Natural killer cell (primary cell): ENCODE data around the gene NPW. TPM values are rescaled to one million over a fixed set of nuclear protein-coding genes. Genes with fewer than 3 reads are reported as not detected.
A peak's percentile ranks its signal among the peaks of the same experiment; 100 is the strongest.

Experiments used
- ATAC-seq, 3 donors: fragments of 150-1000 bp in 2 of 3; fragments of 200-7000 bp in 1 of 3; cut with Tn5 transposase; 1 replicate in 1 of 3; 2 replicates in 2 of 3; pipeline ENCODE4 v1.10.0; 2021; ENCODE audit warnings: mild to moderate bottlenecking in 2 of 3, moderate library complexity in 2 of 3
- DNase-seq, 2 donors: peaks; one replicate each; pipeline versions ENCODE4 v3.0.0 to v3.0.0-alpha.2; 2013 to 2021; ENCODE audit warnings: mixed read lengths in 1 of 2
- H3K27ac ChIP-seq: one replicate; pipeline ENCODE4 v1.5.1; 2013; ENCODE audit warnings: mild to moderate bottlenecking, low read length
- H3K27me3 ChIP-seq: one replicate; pipeline ENCODE4 v1.6.1; 2013; ENCODE audit warnings: low read length; ENCODE audit not compliant: control insufficient read depth, insufficient read depth
- H3K36me3 ChIP-seq: one replicate; pipeline ENCODE4 v1.6.1; 2013; ENCODE audit warnings: low read length; ENCODE audit not compliant: control insufficient read depth, insufficient read depth
- H3K4me1 ChIP-seq: one replicate; pipeline ENCODE4 v1.6.1; 2013; ENCODE audit warnings: low read length; ENCODE audit not compliant: control insufficient read depth, insufficient read depth
- H3K4me3 ChIP-seq: one replicate; pipeline ENCODE4 v1.5.1; 2013; ENCODE audit warnings: low read length
- H3K9me3 ChIP-seq: one replicate; pipeline ENCODE4 v1.6.1; 2013; ENCODE audit warnings: low read length; ENCODE audit not compliant: control insufficient read depth, insufficient read depth
- H3K27ac Mint-ChIP-seq, 2 donors: one replicate each; pipeline ENCODE4 v1.8.0; 2022; ENCODE audit warnings: mild to moderate bottlenecking in 2 of 2, mixed read lengths in 2 of 2, moderate library complexity in 1 of 2
- H3K27me3 Mint-ChIP-seq, 2 donors: one replicate each; pipeline ENCODE4 v1.8.0; 2022; ENCODE audit warnings: low read depth in 2 of 2, mixed read lengths in 2 of 2
- H3K36me3 Mint-ChIP-seq: one replicate; pipeline ENCODE4 v1.8.0; 2022; ENCODE audit warnings: mixed read lengths
- H3K4me1 Mint-ChIP-seq, 2 donors: one replicate each; pipeline ENCODE4 v1.8.0; 2022; ENCODE audit warnings: mixed read lengths in 2 of 2
- H3K4me3 Mint-ChIP-seq: one replicate; pipeline ENCODE4 v1.8.0; 2022; ENCODE audit warnings: mild to moderate bottlenecking, moderate library complexity, mixed read lengths
- H3K9me3 Mint-ChIP-seq, 2 donors: one replicate each; pipeline ENCODE4 v1.8.0; 2022; ENCODE audit warnings: mixed read lengths in 2 of 2
- WGBS: methylation state at CpG from one replicate; pipeline ENCODE4 v1.1.7; 2013; ENCODE audit warnings: missing lambda C conversion rate; ENCODE audit not compliant: insufficient coverage; 5-methylcytosine and 5-hydroxymethylcytosine counted together
- intact Hi-C: fragments of 100-400 bp; cut with micrococcal nuclease; formaldehyde crosslinking; loops from one replicate; pipeline ENCODE4 v1.14.2; 2022
- total RNA-seq, 4 donors: library from RNA; stranded (reverse); fragments of 120-200 nt in 1 of 4; gene quantifications; one replicate each; pipeline versions ENCODE4 v1.2.3 to v1.2.4, GENCODE V29; 2013 to 2022
- TF ChIP-seq, protein P1 (sequence below): fragments of 200-600 bp; IDR thresholded peaks from one replicate; pipeline ENCODE4 v1.8.0; 2022; ENCODE audit warnings: antibody characterized with exemption

NPW gene
- total RNA-seq, 3 donors from 2014 or later (not counting 1 experiment from before 2014, with no cell fraction given) = 0.80 TPM; not detected in 2

DNA sequence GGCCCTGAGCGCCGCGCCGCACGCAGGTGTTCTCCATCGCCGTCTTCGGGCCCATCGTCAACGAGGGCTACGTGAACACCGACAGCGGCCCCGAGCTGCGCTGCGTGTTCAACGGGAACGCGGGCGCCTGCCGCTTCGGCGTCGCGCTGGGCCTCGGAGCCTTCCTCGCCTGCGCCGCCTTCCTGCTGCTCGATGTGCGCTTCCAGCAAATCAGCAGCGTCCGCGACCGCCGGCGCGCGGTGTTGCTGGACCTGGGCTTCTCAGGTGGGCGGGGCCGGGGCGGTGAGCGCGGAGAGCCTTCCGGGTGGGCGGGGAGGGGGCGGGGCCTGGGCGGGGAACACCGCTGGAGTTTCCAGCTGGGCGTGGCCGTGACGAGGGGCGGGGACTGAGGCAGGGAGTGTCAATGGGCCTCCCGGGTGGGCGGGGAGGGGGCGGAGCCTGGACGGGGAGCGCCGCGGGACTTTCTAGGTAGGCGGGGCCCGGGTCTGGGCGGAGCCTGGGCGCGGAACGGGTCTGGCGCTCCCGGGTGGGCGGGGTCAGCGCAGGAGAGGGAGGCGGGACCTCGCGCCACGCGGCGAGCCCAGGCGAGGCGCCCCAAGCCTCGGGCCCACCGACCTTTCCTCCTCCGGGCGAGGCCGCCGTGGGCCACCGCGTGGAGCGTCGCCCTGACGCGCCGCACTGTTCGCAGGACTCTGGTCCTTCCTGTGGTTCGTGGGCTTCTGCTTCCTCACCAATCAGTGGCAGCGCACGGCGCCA lies 27.5 kb upstream of the NPW start:
- ATAC-seq (peak; percentile 82 to 94 (median 83)), DNase-seq (peak; percentile 95 to 99)
- intact Hi-C loops = no loop called here
- Mint-ChIP-seq H3K27ac (peak overlapping the region; percentile 84), H3K4me3 (peak overlapping the region; percentile 84), H3K36me3 (no peaks in the 10 kb centered on the region), H3K9me3 (no peaks in the 10 kb centered on the region), H3K27me3 (peaks cover 0 to 2% of the 10 kb centered on the region in 2 donors), H3K4me1 (peaks cover 0 to 34% of the 10 kb centered on the region in 2 donors)
- 4% methylated on average over 96 of the region's 96 CpGs for WGBS
- Histone ChIP-seq H3K27me3 (peaks cover 2% of the 10 kb centered on the region), H3K27ac (peak overlapping the region; percentile 72), H3K4me1 (peaks cover 36% of the 10 kb centered on the region), H3K9me3 (no peaks in the 10 kb centered on the region), H3K36me3 (peaks cover 4% of the 10 kb centered on the region), H3K4me3 (peak overlapping the region; percentile 15)
- TF ChIP-seq, protein P1, sequence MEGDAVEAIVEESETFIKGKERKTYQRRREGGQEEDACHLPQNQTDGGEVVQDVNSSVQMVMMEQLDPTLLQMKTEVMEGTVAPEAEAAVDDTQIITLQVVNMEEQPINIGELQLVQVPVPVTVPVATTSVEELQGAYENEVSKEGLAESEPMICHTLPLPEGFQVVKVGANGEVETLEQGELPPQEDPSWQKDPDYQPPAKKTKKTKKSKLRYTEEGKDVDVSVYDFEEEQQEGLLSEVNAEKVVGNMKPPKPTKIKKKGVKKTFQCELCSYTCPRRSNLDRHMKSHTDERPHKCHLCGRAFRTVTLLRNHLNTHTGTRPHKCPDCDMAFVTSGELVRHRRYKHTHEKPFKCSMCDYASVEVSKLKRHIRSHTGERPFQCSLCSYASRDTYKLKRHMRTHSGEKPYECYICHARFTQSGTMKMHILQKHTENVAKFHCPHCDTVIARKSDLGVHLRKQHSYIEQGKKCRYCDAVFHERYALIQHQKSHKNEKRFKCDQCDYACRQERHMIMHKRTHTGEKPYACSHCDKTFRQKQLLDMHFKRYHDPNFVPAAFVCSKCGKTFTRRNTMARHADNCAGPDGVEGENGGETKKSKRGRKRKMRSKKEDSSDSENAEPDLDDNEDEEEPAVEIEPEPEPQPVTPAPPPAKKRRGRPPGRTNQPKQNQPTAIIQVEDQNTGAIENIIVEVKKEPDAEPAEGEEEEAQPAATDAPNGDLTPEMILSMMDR = no peak

GRCh38 chr16:1992704-1993317 lies 26.8 kb upstream of the NPW start:
- peaks cover 0 to 2% of the 10 kb centered on the region in 2 donors for H3K27me3 Mint-ChIP-seq
- Histone ChIP-seq H3K27ac (peak overlapping the region; percentile 35), H3K4me3 (no peak overlapping the region), H3K27me3 (peaks cover 2% of the 10 kb centered on the region), H3K4me1 (peaks cover 36% of the 10 kb centered on the region), H3K9me3 (no peaks in the 10 kb centered on the region), H3K36me3 (peaks cover 6% of the 10 kb centered on the region)
- H3K36me3 Mint-ChIP-seq = no peaks in the 10 kb centered on the region
- ATAC-seq (no peak), DNase-seq (peak in 1 of 2 donors; percentile 33)
- peaks cover 0 to 34% of the 10 kb centered on the region in 2 donors for H3K4me1 Mint-ChIP-seq
- TF ChIP-seq, protein P1 = no peak
- WGBS = 59% methylated on average over 50 of the region's 50 CpGs
- intact Hi-C loops = no loop called here
- H3K4me3 Mint-ChIP-seq = no peak overlapping the region
- no peaks in the 10 kb centered on the region for H3K9me3 Mint-ChIP-seq
- peak overlapping the region; percentile 75 to 85 for H3K27ac Mint-ChIP-seq

DNA sequence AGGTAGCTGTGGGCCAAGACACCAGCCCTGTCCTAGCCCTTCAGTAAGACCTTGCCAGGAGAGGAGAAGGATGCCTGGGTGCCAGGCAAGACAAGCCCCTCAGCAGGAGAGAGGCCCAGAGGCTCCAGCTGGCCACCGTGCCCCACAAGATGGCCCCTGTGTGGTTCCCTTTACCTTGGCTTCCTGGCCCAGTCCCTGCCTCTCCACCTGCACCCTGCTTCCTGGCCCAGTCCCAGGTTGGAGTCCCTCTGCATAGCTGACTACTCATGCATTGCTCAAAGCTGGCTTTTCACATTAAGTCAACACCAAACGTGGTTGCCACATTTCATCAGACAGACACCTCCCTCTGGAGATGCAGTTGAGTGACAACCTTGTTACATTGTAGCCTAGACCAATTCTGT lies 25.9 kb upstream of the NPW start:
- H3K27me3 Mint-ChIP-seq = no peaks in the 10 kb centered on the region
- intact Hi-C loops = no loop called here
- H3K4me3 Mint-ChIP-seq = no peak overlapping the region
- TF ChIP-seq, protein P1 = no peak
- Histone ChIP-seq H3K36me3 (peaks cover 11% of the 10 kb centered on the region), H3K4me3 (no peak overlapping the region), H3K9me3 (no peaks in the 10 kb centered on the region), H3K27ac (peak overlapping the region; percentile 35), H3K4me1 (peaks cover 36% of the 10 kb centered on the region), H3K27me3 (peaks cover 2% of the 10 kb centered on the region)
- peaks cover 0 to 30% of the 10 kb centered on the region in 2 donors for H3K4me1 Mint-ChIP-seq
- WGBS = 100% methylated on average over 1 of the region's 2 CpGs
- peak overlapping the region; percentile 75 to 85 for H3K27ac Mint-ChIP-seq
- no peak for ATAC-seq
- DNase-seq = peak in 1 of 2 donors; percentile 58
- no peaks in the 10 kb centered on the region for H3K9me3 Mint-ChIP-seq
- no peaks in the 10 kb centered on the region for H3K36me3 Mint-ChIP-seq
